Measurements from ENCODE around the gene RFX3.
"Not testable (repeated sequence)": the region's sequence is repeated elsewhere in the genome, so short reads cannot be mapped to it uniquely, and the experiment has no call there.

The RFX3 gene

DNA sequence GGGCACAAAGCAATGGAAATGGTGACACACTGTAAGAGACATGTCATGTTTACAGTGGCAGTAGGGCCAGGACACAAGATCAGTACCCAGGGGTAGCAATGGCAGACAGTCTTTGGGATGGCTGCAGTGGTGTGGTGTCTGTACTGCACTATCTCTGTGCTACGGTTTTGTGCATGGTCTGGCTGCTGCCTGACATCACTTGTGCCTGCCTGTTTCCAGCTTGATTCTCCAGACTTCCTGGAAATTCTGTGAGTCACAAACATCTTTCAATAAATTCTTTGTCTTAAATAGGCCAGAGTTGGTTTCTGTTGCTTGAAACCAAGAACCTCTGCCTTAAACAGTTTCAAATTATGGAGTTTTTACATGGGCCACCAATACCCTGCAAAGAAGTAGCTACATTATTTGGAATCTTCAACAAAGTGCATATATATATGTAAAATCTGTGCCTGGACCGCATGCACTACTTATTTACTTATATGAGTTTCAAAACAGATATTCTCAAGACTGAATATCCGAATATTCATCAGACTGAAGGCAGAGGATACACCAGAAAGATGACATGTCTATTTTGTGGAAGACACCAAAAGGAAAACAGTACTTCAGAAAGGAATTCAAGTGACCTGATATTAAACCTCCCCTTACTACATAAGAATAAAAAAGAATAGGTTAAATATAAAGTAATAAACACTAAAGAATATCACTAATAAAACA, 188.1 kb downstream of the RFX3 start:
- no peak for DNase-seq

DNA sequence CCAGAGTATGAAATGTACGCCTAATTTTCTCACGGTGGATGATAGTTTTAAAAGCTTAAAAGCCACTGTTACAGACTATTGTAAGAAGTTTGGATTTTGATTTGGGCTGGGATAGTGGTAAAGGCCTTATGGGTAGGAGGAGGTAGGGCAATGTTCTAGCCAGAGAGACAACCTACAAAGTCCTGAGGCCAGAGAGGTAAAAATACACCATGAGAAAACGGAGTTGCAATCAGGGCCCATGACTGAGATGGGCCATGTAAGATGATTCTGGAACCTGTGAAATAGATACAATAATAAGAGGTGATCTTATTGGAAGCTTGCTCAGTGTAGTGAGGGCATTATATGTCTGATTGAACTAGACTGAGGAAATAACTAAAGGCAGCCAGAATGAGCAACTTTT, 188.8 kb downstream of the RFX3 start:
- no peak for DNase-seq

DNA sequence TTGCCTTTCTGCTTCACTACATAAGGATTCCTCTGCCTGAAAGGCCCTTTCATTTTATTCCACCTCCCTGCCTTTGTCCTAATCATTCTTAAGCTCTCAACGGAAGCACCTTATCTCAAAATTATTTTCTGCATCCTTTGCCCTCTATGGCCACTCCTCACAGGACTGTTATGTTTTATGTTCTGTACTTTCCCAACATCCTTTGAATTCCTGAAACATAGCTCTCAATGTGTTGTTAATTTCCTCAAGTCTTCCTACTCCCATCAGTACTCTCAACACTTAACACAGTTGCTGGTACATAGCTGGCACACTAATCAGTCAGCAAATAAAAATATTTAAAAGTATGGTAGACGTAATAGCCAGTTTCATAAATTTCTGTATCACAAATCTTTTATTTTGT, 193.0 kb downstream of the RFX3 start:
- no peak for DNase-seq

DNA sequence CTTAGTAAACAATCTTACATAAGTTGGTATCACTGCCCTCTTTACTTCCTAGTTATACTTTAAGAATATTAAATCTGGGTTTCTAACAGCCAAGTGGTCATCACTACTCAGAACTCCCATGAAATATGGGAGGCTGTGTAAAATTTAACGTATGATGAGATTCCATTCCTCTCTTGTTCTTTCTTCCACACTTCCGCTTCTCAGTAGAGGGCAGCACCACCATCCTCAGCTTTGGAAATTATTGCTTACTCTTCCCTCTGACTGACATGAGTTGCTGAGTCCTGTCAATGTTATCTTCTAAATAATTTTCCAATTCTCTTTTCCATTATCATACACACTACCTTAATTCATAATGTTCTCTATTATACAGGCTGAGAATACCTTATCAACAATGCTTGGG, 194.0 kb downstream of the RFX3 start:
- no peak for DNase-seq

DNA sequence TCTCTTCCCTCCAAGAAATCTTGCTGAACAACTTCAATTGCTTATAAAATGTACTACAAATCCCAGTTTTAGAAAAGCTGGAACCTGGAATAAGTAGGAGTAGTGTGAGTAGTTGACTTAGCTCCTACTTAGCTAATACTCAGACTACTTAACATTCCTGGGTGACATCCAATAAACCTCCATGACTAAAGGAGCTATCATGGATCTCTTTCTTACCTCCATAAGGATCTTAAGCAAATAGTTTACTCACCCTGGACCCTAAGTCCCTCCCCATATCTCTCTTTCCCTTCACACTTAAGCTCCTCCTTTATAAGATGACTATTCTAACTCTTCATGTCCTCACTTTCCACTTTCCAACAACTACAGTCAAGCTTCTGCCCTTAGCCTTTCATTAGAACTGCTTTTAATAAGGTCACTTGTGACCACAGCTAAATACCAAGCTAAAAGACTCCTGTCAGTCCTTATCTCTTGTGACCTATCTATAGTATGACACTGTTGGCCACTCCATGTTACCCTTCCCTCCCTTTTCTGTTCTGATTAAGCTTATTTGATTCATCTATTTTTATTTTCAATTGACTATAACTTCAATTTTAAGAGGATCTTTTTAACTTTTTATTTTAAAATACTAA, 194.9 kb downstream of the RFX3 start:
- no peak for DNase-seq

DNA sequence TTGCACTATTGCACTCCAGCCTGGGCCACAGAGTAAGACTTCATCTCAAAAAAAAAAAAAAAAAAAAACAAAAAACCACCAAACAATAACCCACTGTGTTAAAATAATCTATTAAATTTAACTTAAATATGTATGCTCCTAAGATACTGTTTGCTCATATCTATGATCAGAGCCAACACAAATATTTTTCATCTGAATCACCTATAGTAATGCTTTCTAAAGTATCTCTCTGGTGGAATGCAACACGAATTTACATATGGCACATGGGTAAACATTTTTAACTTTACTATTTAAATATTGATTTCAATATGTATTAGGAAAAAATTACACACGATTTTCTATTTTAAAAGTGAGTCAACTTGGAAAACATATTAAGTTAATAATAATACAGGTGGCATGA, 196.4 kb downstream of the RFX3 start:
- DNase-seq = no peak

DNA sequence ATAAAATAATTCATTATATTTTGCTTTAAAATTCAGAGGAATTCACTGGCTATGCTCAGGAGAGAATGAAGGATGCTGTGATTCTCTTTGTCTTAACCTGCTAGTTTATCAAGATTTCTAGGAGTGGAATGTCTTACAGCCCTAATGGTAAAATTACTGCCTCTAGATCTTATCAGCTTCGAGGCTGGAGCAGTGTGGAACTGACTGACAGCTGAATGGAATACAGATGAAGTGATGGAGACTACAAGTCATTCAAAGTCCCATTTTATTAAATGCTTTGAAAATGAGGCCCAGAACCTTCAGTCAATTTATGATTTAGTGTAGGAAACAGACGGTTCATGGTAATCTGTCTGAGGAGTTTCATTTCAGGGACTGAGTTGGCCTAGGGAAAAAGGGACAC, 202.1 kb downstream of the RFX3 start:
- DNase-seq = no peak

DNA sequence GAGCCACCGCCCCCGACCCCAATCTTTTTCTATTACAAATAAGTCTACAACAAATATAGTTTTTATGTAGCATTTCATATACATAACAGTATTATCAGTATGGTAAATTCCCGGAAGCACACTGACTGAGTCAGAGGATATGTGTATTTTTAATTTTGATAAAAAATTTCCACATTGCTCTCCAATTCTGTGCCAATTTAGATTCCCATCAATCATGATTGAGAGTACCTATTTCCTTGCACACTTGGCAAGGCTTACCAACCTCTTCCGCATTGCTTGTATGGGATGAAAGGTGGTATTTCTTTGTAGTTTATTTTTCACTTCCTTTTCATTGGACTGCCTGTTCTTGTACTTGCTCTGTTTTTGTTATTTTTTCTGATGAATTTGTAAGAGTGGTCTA, 204.6 kb downstream of the RFX3 start:
- no peak for DNase-seq

DNA sequence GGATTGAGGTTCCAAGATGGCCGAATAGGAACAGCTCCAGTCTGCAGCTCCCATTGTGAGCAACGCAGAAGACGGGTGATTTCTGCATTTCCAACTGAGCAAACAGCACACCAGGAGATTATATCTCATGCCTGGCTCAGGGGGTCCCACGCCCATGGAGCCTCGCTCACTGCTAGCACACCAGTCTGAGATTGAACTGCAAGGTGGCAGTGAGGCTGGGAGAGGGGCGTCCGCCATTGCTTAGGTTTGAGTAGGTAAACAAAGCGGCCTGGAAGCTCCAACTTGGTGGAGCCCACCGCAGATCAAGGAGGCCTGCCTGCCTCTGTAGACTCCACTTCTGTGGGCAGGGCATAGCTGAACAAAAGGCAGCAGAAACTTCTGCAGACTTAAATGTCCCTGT, 213.2 kb downstream of the RFX3 start:
- not testable (repeated sequence) for DNase-seq

DNA sequence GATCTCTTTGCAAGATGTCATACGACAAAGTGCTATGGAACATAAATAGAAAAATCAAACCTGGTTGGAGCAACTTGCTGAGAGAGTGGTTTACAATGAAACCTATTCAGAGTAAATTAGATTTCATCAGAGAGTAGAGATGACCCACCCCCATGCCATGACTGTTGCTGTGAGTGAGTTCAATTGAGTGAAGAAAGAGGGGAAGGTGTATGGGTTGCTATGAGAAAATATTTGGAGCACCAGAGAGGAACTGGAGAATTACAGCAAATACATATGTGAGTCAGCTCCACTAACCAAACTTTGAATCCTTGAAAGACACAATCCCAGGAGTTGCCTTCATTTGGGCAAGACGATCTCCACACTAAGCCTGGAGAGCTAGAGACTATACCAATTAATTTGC, 217.2 kb downstream of the RFX3 start:
- DNase-seq = no peak

DNA sequence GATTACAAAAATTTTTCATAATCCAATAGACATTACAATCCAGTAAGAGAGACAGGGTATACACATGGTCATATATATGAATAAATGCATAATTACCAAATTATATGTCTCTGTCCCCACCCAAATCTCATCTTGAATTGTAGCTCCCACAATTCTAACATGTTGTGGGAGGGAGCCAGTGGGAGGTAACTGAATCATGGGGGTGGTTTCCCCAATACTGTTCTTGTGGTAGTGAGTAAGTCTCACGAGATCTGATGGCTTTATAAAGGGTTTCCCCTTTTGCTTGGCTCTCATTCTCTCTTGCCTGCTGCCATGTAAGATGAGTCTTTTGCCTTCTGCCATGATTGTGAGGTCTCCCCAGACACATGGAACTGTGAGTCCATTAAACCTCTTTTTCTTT, 221.4 kb downstream of the RFX3 start:
- not testable (repeated sequence) for DNase-seq

DNA sequence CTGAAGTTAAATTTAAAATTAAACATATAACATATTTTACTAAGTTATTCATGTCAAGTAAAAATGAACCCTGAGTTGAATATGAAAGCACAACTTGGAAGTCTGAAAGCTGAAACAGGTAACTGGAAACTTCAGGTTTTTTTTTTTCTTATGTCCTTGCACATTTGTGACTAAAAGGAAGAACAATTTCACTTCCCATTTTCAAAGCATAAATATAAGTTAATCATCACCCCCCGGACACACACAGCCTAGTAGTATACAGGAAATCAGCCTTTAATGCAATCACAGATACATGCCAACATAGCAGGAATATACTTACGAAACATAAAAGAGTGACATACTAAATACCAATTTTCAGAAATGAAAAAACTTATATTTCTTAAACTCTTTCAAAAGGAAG, 225.9 kb downstream of the RFX3 start:
- no peak for DNase-seq

DNA sequence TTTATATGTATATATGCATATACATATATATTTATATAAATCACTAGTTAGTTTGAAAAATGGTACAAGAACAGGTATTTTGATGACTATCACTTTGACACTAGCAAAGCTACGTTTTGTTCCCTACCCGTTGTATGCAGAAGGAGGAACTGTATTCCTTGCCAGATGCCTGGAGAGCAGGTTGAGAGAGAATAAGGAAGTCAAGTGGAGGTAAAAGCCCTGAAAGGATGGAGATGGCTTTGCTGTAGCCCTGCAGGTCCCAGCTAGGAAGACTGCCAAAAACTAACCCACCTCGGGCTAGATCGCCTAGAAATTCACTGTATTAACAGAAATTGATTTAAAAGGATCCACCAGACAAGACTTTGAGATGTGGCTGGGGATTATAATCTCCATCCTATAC, 229.3 kb downstream of the RFX3 start:
- DNase-seq = no peak

DNA sequence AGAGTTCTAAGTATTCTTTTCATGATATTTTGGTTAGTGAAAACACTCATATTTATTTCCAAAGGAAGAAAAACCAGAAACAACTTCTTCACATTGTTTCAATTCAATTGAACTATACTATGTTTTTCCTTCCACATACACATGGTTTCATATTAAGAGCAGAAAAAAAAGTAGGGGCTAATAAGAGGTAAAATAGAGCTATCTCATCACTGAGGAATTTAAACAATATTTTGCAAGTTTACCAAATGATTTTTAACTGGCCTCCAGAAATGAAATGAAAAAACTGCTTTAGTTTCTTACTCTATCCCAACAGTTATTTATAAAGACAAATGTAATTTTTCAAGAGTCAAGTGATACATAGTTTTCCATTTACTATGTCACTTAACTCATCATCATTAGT, 233.5 kb downstream of the RFX3 start:
- no peak for DNase-seq

DNA sequence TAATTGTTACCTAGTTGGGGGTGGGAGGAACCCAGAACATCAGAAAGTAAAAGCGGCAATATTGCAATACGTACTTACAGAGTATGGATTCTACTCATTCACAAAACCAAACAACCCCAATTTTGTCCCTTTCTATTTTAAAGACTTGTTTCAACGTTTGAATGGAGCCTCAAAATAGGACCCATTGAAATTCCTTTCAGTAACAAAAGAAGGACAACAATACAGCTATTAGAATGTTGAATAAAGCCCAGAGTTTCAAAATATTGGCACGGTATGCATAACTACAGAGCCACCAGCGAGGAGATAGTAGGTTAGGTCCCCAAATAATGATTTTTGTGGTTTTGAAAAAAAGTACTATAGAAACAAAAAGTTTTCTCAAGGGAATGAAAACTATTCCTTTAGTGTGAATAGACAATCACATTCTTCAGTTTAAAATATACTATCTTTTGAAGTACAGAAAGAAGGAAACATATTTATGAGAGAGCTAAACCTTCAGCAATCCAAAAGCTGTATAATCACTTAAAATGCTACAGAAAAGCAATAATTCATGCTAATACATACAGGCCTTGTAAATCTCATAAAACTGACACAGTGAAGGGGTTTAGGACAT, 235.5 kb downstream of the RFX3 start:
- no peak for DNase-seq

DNA sequence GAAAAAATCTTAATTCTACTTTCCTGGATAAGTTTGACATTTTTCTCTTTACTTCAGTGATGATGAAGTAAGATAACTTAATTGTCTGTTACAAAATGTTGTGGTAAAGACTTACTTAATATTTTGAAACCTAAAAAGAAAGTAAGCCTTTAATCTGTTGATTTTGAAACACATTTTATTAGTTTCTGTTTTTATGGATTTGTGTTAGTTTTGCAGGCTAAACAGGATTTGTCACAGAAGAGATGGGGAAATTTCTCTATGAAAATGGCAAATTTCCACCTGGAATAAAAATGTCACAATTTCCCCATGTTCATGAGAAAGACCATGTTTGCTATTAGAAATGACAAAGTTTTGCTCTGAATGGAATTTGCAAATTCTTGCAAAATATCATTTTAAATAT, 237.1 kb downstream of the RFX3 start:
- DNase-seq = no peak

DNA sequence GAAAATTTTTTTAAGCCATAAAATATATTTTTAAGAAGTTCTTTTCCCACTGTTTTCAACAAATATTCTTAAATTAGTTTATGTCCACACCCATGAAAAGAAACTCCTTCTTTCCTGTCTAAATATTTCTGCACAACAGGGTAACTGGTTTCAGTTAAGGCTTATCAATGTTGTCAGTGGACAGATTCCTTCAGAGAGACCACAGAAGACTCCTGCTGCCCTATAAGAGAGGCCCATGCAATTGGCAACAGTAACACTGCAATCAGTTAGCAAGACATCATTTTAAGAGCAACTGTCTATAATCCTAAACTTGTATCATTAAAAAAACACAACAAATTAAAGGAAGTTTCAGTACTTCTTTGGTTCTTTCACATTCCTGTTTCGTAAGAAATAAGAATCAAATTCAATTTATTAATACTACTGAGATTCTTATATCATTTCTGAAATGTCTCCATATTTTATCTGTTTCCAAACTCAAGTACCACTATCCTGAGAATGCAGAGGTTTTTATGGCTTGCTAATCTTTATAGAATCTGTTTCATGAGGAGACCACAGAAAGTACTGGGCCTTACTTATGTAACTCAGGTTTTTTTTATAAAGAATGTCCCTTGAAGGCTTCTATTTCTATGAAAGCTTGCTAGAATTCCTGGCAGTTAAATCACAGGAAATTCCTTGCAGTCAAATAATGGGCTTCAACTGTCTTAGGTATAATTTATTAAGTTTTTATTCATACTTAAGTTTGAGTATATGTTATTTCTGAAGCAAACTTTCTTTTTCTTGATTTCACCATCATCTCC, 240.2 kb downstream of the RFX3 start:
- no peak for DNase-seq

DNA sequence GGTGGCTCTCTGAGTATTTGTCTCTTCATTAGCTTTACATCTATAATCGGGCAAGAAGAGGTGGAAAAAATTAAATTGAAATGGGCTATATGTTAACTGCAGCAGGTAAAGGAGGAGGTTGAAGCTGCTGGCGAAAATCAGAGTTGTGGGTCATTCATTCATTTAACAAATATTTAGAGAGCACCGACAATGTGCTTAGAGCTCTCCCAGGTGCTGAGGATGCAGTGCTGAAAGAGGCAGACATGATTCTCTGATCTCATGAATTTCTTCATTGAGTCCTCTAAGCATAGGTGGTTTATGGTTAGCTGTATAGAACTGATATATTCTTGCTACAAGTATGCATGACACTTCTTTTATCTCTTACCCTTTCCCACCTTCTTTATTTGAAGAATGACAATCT, 243.4 kb downstream of the RFX3 start:
- no peak for DNase-seq

DNA sequence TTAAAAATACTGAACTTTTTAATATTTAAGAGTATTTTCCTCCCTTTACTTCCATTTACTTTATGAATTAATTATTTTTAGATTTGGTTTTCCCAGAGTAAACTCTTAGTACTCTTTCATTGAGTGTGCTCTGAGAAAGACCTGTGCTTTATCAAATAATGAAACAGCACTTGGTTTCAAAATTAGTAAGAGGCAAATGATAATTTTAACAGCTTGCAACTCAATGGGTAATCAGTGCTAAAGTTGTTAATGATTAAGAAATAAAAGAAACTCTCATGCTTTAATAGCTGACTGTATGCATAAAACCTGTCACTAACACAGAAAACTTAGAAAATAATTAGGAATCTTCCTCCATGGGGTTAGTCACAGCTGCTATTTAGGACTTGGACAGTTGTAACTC, 244.4 kb downstream of the RFX3 start:
- DNase-seq = no peak

DNA sequence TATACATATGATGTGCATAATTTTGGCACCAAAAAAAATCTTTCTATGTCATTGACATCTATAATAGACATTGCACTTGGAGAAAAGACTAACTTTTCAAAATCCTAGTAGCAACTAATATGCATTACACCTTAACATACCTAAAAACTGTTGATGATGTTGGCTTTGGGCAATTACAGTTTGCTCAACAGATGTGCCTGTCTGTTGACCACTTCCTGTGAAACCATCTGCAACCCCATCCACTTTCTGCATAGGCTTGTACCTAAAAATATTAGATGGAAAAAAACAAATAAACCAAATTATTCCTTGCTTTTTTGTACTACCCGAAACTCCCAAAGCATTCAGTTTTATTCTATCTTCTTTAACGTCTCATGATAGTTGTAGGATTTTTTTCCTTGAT, 248.6 kb downstream of the RFX3 start:
- DNase-seq = no peak

DNA sequence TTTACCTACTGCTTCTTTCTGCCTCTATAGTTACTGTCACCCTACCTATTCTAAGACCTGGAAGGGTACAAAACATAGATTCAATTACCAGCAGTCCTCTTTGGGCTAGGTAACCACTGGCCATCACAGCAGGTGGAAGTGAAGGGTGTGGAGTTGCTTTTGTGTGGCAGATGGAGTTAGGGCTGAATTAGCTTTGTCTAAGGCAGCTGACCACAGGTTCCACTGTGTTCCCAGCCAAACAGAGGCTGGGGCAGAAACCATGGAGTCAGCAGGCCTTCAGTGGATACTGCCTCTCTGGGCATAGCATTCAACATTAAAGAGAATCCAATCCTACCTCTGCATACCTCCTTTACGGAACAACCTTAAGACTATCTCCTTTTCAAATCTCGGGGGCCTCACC, 254.2 kb downstream of the RFX3 start:
- DNase-seq = no peak

DNA sequence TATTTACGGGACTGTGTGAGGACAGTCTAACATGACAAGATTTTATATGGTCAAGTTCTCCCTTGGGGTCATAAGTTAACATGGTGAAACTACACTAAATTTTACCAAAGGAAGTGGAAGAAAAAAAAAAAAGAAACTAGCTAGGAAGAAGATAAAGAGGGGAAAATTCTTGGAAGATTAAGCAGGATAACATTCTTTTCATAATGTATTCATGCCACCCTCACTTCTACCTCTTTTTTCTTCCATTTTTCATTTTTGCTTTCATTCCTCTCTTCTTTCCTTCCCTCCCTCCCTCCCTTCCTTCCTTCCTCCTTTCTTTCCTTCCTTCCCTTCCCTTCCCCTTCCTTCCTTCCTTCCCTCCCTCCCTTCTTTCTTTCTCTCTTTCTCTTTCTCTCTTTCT, 254.6 kb downstream of the RFX3 start:
- DNase-seq = no peak

DNA sequence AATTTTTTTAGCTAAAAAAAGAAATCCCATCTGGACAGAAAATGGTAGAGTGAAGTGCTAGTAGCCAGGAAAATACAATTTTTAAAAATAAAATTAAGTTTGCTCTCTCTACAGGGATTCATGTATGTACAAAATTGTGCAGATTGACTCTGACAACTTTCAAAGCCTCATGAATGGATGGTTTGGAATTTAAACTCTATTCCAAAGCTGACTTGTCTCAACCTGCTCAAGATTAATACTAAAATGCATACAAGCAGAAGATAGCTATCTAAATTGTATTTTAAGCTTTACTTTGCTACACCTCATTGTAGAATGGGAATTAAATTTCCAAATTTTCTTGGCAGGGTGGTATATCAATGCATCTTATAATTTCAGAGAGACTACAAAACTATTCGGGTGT, 257.6 kb downstream of the RFX3 start:
- no peak for DNase-seq

DNA sequence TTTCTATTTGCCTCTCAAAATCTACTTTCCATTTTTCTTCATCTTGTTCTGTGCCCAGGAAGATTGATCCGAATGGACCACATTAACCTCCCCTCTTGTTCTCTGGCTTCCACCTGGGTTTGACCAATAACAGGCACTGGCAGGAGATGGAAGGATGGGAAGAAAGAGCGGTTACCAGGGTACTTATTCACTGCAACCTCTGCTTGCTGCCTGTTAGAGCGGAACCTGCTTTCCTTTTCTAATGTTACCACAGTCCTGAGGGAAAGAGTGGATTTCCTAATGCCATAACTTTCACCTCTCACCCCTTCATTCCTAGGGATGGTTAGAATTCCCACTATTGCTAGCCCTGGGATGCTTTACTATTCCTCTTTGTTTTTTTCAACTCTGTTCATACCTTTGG, 262.1 kb downstream of the RFX3 start:
- no peak for DNase-seq
